GM19351 (cell line): ENCODE measurements around the gene KRT5.
"Not testable (repeated sequence)": the region's sequence is repeated elsewhere in the genome, so short reads cannot be mapped to it uniquely, and the experiment has no call there.

Source experiments
- ATAC-seq: cut with Tn5 transposase; IDR thresholded peaks from one replicate; pipeline ENCODE4 v1.9.1; 2021; ENCODE audit warnings: mild to moderate bottlenecking, moderate library complexity; ENCODE audit not compliant: unreplicated experiment

The KRT5 gene

GRCh38 chr12:52497975-52498374, 22.2 kb downstream of the KRT5 start:
- no peak for ATAC-seq

- no peak for ATAC-seq
Measured at GRCh38 chr12:52496590-52497071, 23.6 kb downstream of the KRT5 start.

- ATAC-seq = no peak
Measured at GRCh38 chr12:52496054-52496453, 24.1 kb downstream of the KRT5 start.

GRCh38 chr12:52495389-52495788, 24.8 kb downstream of the KRT5 start:
- ATAC-seq = no peak

GRCh38 chr12:52494518-52494917, 25.7 kb downstream of the KRT5 start:
- ATAC-seq = no peak

- ATAC-seq = no peak
Measured at GRCh38 chr12:52494100-52494499, 26.1 kb downstream of the KRT5 start.

- ATAC-seq = no peak
Measured at GRCh38 chr12:52493172-52493571, 27.0 kb downstream of the KRT5 start, which contains the start of gene KRT6A. Gene KRT6A (minus strand): TSS chr12:52493257. CDS start chr12:52493188, 69 bp downstream.

GRCh38 chr12:52492405-52492804, 27.8 kb downstream of the KRT5 start:
- ATAC-seq = not testable (repeated sequence)

- ATAC-seq = not testable (repeated sequence)
Measured at GRCh38 chr12:52491495-52491894, 28.7 kb downstream of the KRT5 start.

GRCh38 chr12:52488736-52489135, 31.5 kb downstream of the KRT5 start:
- ATAC-seq = no peak

- not testable (repeated sequence) for ATAC-seq
Measured at GRCh38 chr12:52487744-52488443, 32.3 kb downstream of the KRT5 start.

- no peak for ATAC-seq
Measured at GRCh38 chr12:52487211-52487610, 33.0 kb downstream of the KRT5 start.

GRCh38 chr12:52486166-52487105, 33.8 kb downstream of the KRT5 start:
- ATAC-seq = no peak

GRCh38 chr12:52480073-52480472, 40.1 kb downstream of the KRT5 start:
- ATAC-seq = no peak

GRCh38 chr12:52477651-52478050, 42.5 kb downstream of the KRT5 start:
- ATAC-seq = no peak

GRCh38 chr12:52474212-52474611, 46.0 kb downstream of the KRT5 start:
- ATAC-seq = no peak

GRCh38 chr12:52473768-52474167, 46.4 kb downstream of the KRT5 start, which contains the start of gene KRT6C:
Gene KRT6C (minus strand): TSS chr12:52473805. CDS start chr12:52473737, 68 bp downstream.
- ATAC-seq = no peak

- ATAC-seq = no peak
Measured at GRCh38 chr12:52469853-52470252, 50.3 kb downstream of the KRT5 start.

- ATAC-seq = no peak
Measured at GRCh38 chr12:52464897-52465296, 55.3 kb downstream of the KRT5 start.
